NT2/D1 (cell line): ENCODE data around the gene KRT37.

Experiments used
- SUZ12 ChIP-seq: IDR thresholded peaks from 2 replicates; pipeline ENCODE4 v1.6.1; 2011; ENCODE audit not compliant: insufficient read length, insufficient read depth; ENCODE audit errors: extremely low read depth
- ZNF274 ChIP-seq: IDR thresholded peaks from 2 replicates; pipeline ENCODE4 v1.6.1; 2011; ENCODE audit warnings: mild to moderate bottlenecking, low read depth, low read length

GRCh38 chr17:41453066-41453465 is 28.7 kb upstream of the KRT37 start:
- TF ChIP-seq SUZ12 (no peak), ZNF274 (no peak)
